GM19193 (cell line): Measurements from ENCODE around the gene FHIT.

Experiments used
- POLR2A ChIP-seq: IDR thresholded peaks from 4 replicates; pipeline ENCODE4 v1.6.1; 2011; ENCODE audit not compliant: insufficient read depth, insufficient read length; ENCODE audit errors: extremely low read depth

The FHIT gene

DNA sequence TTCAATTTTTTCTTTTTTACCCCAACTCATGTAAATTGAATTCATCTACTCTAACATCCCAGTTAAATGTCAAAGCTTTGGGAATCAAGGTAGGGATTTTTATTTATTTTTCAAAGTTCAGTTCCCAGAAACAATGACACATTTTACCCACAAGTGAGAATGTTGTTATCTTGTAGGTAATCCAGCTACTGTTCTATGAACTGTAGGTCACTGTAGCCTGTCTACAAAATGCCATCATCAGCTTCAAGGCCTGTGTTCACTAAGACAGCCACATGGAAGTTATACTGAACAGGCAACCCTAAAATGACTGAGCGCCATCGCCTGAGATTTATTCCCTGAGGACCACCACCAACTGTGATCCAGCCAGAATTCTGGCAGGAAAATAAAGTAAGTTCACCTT is 219.7 kb downstream of the FHIT start:
- no peak for TF ChIP-seq POLR2A

- TF ChIP-seq POLR2A, result no peak
These were observed 220.7 kb downstream of the FHIT start for GRCh38 chr3:61030469-61031035.

DNA sequence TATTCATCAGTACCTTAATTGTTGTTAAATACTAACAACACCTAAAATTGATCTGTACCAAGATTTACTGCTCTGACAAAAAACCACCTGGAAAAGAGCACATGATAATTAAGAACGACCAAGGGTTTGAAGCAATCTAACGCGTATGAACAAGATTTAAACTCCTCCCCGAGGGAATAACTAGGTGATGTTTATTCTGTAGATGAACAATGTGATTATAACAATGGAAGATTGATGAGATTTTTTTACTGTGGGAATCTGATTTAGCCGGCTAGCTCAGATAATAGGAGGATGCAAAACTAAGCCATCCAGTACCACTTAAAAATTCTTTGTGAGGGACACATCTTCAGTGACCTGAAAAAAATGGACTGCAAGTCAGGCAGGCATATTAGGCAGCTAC is 222.1 kb downstream of the FHIT start:
- TF ChIP-seq POLR2A, result no peak

GRCh38 chr3:61018807-61019206 is 232.4 kb downstream of the FHIT start:
- no peak for TF ChIP-seq POLR2A

DNA sequence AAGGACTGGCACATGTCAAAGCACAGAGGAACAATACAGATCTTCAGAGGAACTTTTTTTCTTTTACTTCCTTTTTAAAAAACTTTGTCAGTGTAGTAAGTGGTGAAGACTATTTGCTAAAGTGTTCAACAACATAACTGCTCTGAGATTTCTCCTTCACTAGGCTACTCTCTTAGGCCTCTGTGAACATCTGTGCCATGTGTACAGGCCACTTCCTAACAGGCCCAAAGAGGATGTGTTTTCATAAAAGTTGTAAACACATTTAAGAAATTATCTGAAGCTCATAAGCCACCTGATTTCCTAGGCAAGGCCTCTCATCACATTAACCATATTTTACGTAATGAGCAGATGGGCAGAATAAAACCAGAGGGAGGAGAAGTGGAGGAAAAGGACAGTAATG is 235.4 kb downstream of the FHIT start:
- TF ChIP-seq POLR2A, result no peak

DNA sequence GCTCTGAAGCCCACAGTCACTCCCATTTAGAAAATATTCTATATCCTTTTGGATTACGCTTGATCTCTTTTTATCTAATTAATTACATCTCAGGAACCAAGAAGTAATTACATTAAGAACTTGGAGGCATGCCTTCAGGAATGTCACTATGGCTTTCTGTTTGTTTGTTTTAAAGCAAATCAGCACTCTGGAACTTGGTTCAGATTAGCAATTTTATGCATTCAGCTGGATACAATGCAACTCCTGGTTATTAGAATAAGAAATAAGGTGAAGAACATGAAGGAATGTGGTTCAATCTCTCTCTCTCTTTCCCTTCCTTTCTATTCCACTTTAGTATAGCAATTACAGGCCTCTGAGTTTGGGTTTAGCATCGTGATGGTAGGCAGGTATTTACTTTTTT is 235.8 kb downstream of the FHIT start:
- TF ChIP-seq POLR2A, result no peak

- no peak for TF ChIP-seq POLR2A
These were observed 242.3 kb downstream of the FHIT start for GRCh38 chr3:61008998-61009380.

DNA sequence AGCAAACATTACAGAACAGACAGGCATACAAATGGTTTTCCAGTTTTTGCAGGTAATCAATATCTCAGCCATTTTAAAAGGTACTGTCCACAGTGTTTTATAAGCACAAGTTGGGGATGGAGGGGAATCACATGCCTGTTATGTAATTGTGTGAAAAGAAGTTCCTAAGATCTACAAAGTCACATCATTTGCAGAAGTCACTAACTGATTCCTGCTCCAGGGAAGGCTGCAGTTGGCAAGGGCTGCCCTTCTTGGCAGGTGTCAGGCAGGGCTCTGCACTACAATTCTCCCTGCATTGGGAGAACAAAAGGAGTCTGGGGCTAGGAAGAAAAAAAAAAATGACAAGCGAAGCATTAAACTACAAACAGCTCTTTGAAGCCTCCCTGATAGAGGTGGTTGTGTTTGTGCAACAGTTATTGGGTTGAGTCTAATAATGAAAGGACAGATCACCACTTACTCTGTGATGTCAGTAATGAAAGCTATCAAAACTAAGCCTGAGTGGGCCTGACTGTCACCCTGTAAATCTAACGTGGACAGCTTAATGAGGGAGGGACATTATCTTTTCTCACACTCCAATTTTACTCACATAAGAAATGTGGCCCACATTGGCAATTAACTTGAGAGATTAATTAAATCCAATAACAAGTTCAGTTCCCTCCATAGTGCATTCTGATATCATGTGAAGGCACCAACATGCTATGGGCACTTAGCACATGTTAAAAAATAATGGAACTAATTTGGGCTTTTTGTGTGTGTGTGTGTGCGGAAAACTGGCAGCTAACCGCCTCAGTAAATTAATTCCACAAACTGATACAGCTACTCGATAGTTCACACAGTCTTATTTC is 242.9 kb downstream of the FHIT start:
- no peak for TF ChIP-seq POLR2A

DNA sequence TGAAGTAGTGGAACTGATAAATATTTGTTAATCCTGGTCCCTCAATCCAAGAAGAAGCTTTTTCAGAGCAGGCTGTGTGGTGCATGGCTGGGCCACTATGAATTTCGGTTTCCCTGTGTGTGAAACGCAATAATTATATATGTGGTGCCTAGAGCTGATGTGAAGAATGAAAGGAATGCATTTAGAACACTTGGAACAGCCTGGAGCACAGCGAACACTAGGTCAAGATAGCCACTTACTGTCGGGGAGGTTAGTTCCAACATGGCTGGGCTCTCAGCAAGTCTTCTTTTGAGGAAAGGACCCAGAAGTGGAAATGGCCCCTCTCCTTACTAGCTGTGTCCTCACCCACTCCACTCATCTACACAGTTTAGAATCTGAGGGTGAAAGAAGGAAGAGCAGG is 245.7 kb downstream of the FHIT start:
- TF ChIP-seq POLR2A, result no peak

- TF ChIP-seq POLR2A, result no peak
These were observed 252.4 kb downstream of the FHIT start for GRCh38 chr3:60998858-60999257.

DNA sequence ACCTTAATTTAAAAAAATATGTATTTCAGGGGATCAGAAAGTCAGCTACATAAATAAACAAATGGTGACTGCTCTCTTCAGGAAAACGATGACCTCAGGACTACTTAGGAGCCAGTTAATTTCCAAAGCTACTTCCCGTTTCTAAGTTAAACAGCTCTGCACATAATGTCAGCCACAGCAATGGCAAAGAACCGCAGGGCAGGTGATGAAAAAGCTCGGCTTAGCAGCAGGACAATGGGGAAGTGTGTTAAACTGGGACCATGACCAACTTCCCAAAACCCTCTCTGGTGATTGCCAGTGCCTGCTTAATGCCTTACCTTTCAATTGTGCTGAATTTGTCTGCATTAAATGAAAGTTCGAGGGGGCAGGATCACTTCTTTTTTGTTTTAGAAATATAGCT is 258.9 kb downstream of the FHIT start:
- no peak for TF ChIP-seq POLR2A

DNA sequence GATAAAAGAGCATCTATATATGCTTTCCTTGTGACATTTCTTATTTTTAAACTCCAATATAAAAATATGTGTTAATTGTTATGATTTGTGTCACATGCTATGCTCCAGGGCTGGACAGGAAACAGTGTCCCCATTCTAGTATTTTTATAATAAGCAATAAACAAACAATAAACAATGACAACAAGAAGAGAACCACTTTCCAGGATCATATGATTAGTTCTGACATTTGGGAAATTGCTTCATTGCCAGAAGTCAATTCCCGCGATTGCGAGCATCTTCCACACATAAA is 260.9 kb downstream of the FHIT start:
- no peak for TF ChIP-seq POLR2A

DNA sequence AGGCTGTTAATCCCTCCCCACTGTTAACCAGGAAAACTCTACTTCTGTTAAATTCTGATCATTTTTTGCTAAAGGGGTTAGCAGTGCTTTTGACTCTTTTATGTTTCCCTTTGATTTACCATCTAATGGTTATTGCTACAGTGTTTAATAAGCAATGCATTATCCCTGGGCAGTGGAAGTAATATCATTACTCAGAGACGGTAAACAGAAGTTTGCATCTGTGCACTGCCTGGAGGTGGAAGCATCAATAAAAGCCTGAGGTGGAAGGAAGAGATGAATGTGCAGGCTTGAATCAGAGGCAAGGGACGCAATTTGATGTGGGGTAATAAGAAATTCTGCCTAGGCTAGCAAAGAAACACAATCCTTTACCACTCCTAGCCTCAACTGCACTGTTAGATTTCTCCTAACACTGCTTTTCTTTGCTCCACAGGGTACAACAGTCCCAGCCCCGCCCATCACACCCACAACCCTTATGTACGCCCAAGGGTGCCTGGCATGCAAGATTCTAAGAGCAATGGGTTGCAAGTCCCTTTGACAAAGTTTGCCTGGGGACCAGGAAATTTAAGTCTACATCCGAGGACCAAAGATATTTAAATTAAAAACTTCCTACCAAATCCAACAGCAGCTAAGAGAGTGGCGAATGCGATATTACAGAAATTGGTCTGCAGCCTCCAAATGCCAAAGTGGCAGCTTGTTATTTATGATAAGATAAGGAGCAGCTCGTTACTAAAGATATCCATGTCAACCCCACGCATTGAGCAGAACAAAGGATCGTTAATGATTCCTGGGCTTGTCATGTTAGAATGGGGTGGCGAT is 261.4 kb downstream of the FHIT start:
- no peak for TF ChIP-seq POLR2A

GRCh38 chr3:60986552-60986951 is 264.7 kb downstream of the FHIT start:
- TF ChIP-seq POLR2A, result no peak

- TF ChIP-seq POLR2A, result no peak
These were observed 267.3 kb downstream of the FHIT start for GRCh38 chr3:60983906-60984305.

GRCh38 chr3:60980342-60980692 is 270.9 kb downstream of the FHIT start:
- TF ChIP-seq POLR2A, result no peak
